K562 (cell line): ENCODE results near the gene PLP2. TPM values are rescaled to one million over a fixed set of nuclear protein-coding genes. Genes with fewer than 3 reads are reported as not detected.

Experiments
- CCNT2 ChIP-seq: IDR thresholded peaks from 2 replicates; pipeline ENCODE4 v1.6.1; 2011; ENCODE audit warnings: borderline replicate concordance, low read depth, mild to moderate bottlenecking, moderate library complexity, mixed read lengths, low read length; ENCODE audit not compliant: insufficient read length; ENCODE audit errors: extremely low read depth
- CTBP1 ChIP-seq: fragments of 450-650 bp; IDR thresholded peaks from 2 replicates; pipeline ENCODE4 v1.6.1; 2016; ENCODE audit warnings: borderline replicate concordance
- E2F3 ChIP-seq: fragments of 250-450 bp; sonication (Bioruptor Pico); IDR thresholded peaks from 2 replicates; pipeline ENCODE4 v1.4.0; 2020; ENCODE audit warnings: mild to moderate bottlenecking
- HNRNPL ChIP-seq: fragments of 200-400 bp; formaldehyde crosslinking; IDR thresholded peaks from 2 replicates; pipeline ENCODE4 v1.6.1; 2017; ENCODE audit warnings: low read depth, mild to moderate bottlenecking, low read length
- IFI16 ChIP-seq: fragments of 250-450 bp; sonication (Bioruptor Pico); IDR thresholded peaks from 2 replicates; pipeline ENCODE4 v2.1.2; 2022; ENCODE audit warnings: mild to moderate bottlenecking, inconsistent platforms
- MCM5 ChIP-seq: fragments of 450-650 bp; IDR thresholded peaks from 2 replicates; pipeline ENCODE4 v1.6.1; 2016; ENCODE audit warnings: low read depth
- MEIS2 ChIP-seq: fragments of 450-650 bp; IDR thresholded peaks from 2 replicates; pipeline ENCODE4 v1.6.1; 2014; ENCODE audit warnings: mild to moderate bottlenecking; ENCODE audit not compliant: partially characterized antibody
- MTA3 ChIP-seq: fragments of 450-650 bp; formaldehyde crosslinking; IDR thresholded peaks from 2 replicates; pipeline ENCODE4 v1.6.1; 2017; ENCODE audit warnings: mild to moderate bottlenecking, borderline replicate concordance
- MYC ChIP-seq, 2 experiments: fragments of 250-450 bp in 1 of 2; sonication (Bioruptor Pico) in 1 of 2; IDR thresholded peaks; 2 replicates each; pipeline versions ENCODE4 v1.5.1 to v1.6.1; 2012 to 2021; ENCODE audit warnings: low read depth in 2 of 2, borderline replicate concordance in 1 of 2, improper control_type of control experiment in 1 of 2, low read length in 1 of 2, mild to moderate bottlenecking in 1 of 2, moderate library complexity in 1 of 2
- PHF20 ChIP-seq: fragments of 450-650 bp; IDR thresholded peaks from 2 replicates; pipeline ENCODE4 v1.6.1; 2018; ENCODE audit not compliant: partially characterized antibody
- TBP ChIP-seq: optimal IDR thresholded peaks from 2 replicates; pipeline ENCODE3; 2011; ENCODE audit warnings: low read depth, low read length, improper control_type of control experiment
- ZFP36 ChIP-seq: fragments of 150-350 bp; IDR thresholded peaks from 2 replicates; pipeline ENCODE4 v1.6.1; 2018; ENCODE audit warnings: low read length, low read depth; ENCODE audit not compliant: partially characterized antibody
- ZNF699 ChIP-seq: fragments of 250-450 bp; sonication (Bioruptor Pico); IDR thresholded peaks from 2 replicates; pipeline ENCODE4 v1.8.0; 2021; ENCODE audit warnings: mild to moderate bottlenecking, moderate library complexity; ENCODE audit not compliant: insufficient replicate concordance
- polyA plus RNA-seq, 8 experiments: library from polyadenylated mRNA; depleted of rRNA in 4 of 8; stranded (reverse) in 5 of 8; unstranded in 3 of 8; fragments of >200 nt; fragmentation: Nextera tagmentation in 2 of 8; fragmentation: Illumina TruSeq in 1 of 8; extraction: Ambion mirVana in 2 of 8; extraction: Trizol in 1 of 8; gene quantifications; 2 replicates each; pipeline versions ENCODE4 v1.2.1 to v1.2.3, GENCODE V29; 2011 to 2014; ENCODE audit warnings: inconsistent platforms in 1 of 8, missing spikeins in 1 of 8
- total RNA-seq, 7 experiments: library from RNA; depleted of rRNA in 6 of 7; stranded (reverse); fragments of >200 nt in 6 of 7; fragmentation: Illumina TruSeq in 2 of 7; extraction: Trizol in 2 of 7; gene quantifications; 2 replicates each; pipeline versions ENCODE4 v1.2.1 to v1.2.3, GENCODE V29; 2011 to 2021; ENCODE audit warnings: low replicate concordance in 1 of 7
- TF ChIP-seq, protein P1 (sequence below): sonication (generic); formaldehyde crosslinking; IDR thresholded peaks from 2 replicates; pipeline ENCODE4 v1.8.1; 2023; ENCODE audit warnings: mild to moderate bottlenecking, missing genetic modification reagents
- TF ChIP-seq, protein P2 (sequence below): fragments of 450-650 bp; IDR thresholded peaks from 2 replicates; pipeline ENCODE4 v1.7.1; 2018; ENCODE audit warnings: mild to moderate bottlenecking, low read depth; ENCODE audit not compliant: partially characterized antibody
- TF ChIP-seq, protein P3 (sequence below), 2 experiments: fragments of 450-650 bp; conservative IDR thresholded peaks; 2 replicates each; pipeline ENCODE4 v1.6.1; 2017; ENCODE audit warnings: mild to moderate bottlenecking in 2 of 2, moderate library complexity in 2 of 2

PLP2 gene
- total and polyA plus RNA-seq, 9 of the 15 experiments (the other 6 are each of a cell fraction or from before 2014, with no cell fraction given), result 34.7 to 236 (median 112) TPM

DNA sequence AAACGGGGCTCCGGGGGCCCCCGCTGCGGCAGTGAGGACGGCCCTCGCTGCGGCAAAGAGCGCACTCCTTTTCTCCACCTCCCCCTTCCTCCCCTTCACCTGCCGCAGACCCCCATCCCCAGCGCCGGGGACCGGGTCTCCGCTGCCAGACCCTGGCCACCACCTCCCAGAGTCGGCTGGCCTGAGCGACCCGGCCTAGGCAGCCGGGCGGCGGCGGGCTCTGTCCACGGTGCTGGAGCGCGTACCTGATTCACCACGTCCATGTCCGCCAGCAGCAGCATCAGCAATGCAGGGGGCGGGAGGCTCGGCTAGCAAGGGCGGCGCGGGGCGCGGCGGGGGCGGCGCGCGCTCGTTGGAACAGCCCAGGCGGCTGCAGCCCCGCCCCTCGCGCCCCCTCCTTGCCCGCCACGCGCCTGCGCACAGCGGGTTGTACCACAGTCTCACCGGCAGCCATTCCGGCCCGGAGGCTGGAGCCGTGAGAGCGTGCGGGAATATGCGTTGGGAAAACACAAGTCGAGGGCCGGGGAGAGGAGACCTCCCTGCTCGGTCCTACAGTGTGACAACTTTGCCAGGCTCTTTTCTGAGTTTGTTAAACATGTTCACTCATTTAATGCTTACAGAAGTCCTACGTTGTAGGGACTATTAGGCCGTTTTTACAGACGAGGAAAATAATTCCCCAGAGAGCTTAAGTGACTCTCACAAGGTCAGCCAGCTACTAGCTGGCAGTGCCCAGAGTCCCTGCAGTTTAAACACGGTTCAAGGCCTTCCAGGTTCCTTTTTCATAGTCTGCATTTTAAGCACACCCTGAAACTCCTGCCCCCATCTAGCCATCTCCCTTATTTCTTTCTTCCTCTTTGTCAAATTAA lies 28.4 kb downstream of the PLP2 start, which contains the start of gene SYP (continued):
- TF ChIP-seq, protein P1, sequence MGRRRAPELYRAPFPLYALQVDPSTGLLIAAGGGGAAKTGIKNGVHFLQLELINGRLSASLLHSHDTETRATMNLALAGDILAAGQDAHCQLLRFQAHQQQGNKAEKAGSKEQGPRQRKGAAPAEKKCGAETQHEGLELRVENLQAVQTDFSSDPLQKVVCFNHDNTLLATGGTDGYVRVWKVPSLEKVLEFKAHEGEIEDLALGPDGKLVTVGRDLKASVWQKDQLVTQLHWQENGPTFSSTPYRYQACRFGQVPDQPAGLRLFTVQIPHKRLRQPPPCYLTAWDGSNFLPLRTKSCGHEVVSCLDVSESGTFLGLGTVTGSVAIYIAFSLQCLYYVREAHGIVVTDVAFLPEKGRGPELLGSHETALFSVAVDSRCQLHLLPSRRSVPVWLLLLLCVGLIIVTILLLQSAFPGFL, result no peak
- TF ChIP-seq, protein P2, sequence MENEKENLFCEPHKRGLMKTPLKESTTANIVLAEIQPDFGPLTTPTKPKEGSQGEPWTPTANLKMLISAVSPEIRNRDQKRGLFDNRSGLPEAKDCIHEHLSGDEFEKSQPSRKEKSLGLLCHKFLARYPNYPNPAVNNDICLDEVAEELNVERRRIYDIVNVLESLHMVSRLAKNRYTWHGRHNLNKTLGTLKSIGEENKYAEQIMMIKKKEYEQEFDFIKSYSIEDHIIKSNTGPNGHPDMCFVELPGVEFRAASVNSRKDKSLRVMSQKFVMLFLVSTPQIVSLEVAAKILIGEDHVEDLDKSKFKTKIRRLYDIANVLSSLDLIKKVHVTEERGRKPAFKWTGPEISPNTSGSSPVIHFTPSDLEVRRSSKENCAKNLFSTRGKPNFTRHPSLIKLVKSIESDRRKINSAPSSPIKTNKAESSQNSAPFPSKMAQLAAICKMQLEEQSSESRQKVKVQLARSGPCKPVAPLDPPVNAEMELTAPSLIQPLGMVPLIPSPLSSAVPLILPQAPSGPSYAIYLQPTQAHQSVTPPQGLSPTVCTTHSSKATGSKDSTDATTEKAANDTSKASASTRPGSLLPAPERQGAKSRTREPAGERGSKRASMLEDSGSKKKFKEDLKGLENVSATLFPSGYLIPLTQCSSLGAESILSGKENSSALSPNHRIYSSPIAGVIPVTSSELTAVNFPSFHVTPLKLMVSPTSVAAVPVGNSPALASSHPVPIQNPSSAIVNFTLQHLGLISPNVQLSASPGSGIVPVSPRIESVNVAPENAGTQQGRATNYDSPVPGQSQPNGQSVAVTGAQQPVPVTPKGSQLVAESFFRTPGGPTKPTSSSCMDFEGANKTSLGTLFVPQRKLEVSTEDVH, result no peak
- TF ChIP-seq ZFP36, result peak; percentile 14
- peak; percentile 74; the same call in 1 of the 2 replicates for TF ChIP-seq MTA3
- peak; percentile 96 for TF ChIP-seq CTBP1
- peak; percentile 55; the same call in 1 of the 2 replicates for TF ChIP-seq HNRNPL
- TF ChIP-seq ZNF699 (CRISPR knock-in tag), result no peak
- peak; percentile 82 for TF ChIP-seq TBP
- TF ChIP-seq MCM5, result no peak
- TF ChIP-seq MYC (IDR thresholded peaks at IDR 0.05; ENCODE audit: low read depth, low read length), result 0 out of 2 replicates have a peak, but pooled peaks have one; percentile 29
- no peak for TF ChIP-seq MYC (CRISPR knock-in tag; IDR thresholded peaks at IDR 0.05; ENCODE audit: borderline replicate concordance, low read depth)
- TF ChIP-seq, protein P3, sequence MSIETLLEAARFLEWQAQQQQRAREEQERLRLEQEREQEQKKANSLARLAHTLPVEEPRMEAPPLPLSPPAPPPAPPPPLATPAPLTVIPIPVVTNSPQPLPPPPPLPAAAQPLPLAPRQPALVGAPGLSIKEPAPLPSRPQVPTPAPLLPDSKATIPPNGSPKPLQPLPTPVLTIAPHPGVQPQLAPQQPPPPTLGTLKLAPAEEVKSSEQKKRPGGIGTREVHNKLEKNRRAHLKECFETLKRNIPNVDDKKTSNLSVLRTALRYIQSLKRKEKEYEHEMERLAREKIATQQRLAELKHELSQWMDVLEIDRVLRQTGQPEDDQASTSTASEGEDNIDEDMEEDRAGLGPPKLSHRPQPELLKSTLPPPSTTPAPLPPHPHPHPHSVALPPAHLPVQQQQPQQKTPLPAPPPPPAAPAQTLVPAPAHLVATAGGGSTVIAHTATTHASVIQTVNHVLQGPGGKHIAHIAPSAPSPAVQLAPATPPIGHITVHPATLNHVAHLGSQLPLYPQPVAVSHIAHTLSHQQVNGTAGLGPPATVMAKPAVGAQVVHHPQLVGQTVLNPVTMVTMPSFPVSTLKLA (conservative IDR thresholded peaks at IDR 0.05), result peak; percentile 52 to 79; a peak in 3 of 4 replicates
- peak; percentile 79 for TF ChIP-seq MEIS2
- TF ChIP-seq IFI16 (CRISPR knock-in tag), result no peak
- peak; percentile 96 for TF ChIP-seq CCNT2
- peak; percentile 34; the same call in 1 of the 2 replicates for TF ChIP-seq E2F3 (CRISPR knock-in tag)
- peak; percentile 69 for TF ChIP-seq PHF20
